GM12872 (cell line): ENCODE measurements around the gene CPM.

Experiments
- TF ChIP-seq, protein P1 (sequence below): IDR thresholded peaks from 3 replicates; pipeline ENCODE4 v1.5.1; 2011; ENCODE audit warnings: low read depth, mild to moderate bottlenecking, low read length, moderate library complexity; ENCODE audit not compliant: insufficient read depth

CPM gene

DNA sequence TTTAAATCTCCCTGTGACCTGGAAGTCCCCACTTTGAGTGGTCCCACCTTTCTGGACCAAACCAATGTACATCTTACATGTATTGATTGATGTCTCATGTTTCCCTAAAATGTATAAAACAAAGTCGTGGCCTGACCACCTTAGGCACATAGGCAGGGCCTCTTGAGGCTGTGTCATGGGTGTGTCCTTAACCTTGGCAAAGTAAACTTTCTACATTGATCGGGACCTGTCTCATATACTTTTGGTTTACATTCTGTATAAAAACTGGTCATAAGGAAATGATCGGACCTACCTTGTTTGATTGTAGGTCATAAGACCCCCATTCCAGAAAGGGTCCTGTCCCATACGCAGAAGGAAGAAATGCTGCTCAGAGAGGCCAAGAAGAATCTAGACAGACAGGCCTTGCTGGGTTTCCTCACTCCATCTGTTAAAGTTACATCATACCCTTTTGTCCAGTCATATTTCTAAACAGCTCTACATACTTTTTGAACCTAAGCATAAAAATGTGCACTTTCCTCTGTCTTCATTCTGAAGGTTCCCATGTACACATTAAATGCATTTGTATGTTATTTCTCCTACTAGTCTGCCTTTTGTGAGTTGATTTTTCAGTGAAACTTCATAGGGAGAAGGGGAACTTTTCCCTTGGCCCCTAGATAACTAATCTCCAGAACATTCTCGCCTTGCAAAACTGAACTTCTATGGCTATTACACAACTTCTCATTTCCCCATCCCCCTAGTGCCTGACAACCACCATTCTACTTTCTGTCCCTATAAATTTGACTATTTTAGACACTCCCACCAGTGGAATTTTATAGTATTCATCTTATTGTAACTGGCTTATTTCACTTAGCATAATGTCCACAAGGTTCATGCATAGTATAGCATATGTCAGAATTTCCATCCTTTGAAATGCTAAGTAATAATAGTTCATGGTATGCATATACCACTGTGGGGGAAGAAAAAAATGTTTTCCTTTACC is 30.2 kb upstream of the CPM start:
- TF ChIP-seq, protein P1, sequence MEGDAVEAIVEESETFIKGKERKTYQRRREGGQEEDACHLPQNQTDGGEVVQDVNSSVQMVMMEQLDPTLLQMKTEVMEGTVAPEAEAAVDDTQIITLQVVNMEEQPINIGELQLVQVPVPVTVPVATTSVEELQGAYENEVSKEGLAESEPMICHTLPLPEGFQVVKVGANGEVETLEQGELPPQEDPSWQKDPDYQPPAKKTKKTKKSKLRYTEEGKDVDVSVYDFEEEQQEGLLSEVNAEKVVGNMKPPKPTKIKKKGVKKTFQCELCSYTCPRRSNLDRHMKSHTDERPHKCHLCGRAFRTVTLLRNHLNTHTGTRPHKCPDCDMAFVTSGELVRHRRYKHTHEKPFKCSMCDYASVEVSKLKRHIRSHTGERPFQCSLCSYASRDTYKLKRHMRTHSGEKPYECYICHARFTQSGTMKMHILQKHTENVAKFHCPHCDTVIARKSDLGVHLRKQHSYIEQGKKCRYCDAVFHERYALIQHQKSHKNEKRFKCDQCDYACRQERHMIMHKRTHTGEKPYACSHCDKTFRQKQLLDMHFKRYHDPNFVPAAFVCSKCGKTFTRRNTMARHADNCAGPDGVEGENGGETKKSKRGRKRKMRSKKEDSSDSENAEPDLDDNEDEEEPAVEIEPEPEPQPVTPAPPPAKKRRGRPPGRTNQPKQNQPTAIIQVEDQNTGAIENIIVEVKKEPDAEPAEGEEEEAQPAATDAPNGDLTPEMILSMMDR = no peak

DNA sequence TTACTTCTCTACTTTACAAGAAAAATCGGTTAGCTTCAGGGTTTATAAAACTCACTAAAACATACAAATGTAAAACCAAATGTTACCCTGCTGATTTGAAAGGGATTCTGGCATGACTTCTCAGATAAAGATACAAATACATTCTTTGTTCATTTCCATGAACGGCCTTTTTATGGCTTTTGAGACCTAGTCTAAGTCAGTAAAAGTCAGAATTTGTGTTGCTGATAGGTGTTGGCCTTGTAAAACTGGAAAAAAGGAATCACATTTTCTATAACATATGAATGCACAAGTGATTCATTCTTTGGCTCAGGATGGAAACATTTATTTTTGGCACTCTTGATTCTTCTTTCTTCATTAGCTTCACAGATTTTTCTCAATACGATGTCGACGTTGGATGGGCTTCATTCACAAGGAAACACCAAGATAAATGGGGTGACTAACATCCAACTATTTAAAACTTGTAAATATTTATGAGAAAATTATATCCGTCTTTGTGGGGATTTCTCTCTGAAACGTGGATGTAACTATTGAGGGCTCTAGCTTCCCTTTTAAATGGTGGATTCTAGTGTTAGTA is 27.0 kb upstream of the CPM start:
- TF ChIP-seq, protein P1 = no peak

DNA sequence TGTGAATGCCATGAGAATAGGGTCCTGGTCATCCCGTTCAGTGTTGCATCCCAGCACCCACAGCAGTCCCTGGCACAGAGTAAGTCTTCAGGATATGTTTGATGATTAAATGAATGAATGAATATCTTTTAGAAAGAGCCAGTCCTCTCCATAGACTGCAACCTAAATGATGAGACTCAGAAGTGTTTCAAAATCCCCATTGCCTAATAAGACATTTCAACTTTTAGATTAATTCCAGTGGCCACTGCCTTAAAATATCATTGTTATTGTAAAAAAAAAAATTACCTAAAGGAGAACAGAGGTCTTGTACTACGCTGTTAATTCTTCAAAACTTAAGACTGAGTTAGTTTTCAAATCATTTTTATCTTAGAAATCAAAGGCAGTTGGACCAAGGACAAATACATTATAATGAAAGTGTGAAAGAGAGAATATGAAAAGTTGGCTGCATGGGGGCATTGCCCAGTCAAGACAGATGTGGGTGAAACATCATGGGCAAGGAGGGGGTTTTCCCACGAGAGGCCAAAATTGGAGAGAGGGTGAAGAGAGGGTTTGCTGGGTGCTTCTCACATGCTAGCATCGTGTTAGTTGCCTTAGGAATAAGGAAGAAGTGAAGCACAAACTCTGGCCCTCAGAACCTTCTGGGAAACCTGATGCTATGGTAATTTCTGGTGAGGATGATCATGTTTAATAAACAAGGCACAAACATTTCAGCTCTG is 26.3 kb upstream of the CPM start:
- TF ChIP-seq, protein P1 = no peak

DNA sequence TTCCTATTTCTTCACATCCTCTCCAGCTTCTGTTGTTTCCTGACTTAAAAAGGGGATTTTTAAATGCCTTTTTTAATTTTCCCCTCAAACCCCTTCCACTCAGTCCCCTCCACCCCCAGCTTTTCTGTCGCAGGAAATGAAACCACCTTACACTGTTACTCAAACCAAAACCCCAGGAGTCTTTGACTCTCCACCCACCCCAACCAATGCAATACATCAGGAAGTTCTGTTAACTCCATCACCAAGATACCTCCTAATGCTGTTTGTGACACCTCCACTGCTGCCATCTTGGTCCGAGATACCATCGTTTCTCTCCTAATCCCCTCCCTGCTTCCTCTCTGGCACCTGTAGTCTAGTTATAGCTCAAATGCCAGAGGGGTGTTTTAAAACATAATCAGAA is 25.4 kb upstream of the CPM start:
- TF ChIP-seq, protein P1 = no peak

DNA sequence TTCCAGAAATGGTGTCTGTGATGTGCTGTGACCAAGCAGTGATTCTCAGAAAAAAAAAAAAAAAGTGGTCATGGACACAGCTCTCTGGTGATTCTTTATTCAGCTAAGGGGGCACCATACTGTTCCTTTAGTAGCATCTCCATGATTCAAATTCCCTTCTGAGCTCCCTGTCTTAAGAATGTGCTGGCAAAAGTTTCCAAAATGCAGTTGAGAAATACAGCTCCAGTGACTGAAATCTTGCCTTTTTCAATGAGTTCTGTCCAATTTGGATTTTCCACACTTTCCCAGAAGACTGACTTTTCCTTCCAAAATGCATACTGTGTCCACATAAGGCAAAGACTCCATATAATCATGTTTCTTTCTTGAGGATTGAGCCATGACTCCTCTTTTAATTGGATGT is 24.3 kb upstream of the CPM start:
- TF ChIP-seq, protein P1 = no peak

DNA sequence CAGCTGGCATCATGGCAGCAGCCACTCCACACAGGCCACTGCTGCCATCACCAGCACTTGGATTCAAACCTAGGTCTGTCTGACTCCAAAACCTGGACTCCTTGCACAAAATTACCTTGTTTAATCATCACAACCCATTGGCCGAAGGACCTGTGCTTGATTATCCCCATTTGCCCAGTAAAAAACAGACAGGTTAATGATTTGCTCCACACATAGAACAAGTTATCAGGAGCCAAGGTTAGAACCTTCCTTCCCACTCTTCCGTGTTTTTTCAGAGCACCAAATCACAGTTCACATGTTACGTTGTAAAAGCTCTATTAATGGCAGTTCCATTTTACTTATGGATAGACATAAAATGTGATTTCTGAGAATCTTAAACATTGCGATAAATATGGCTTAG is 23.5 kb upstream of the CPM start:
- TF ChIP-seq, protein P1 = no peak

DNA sequence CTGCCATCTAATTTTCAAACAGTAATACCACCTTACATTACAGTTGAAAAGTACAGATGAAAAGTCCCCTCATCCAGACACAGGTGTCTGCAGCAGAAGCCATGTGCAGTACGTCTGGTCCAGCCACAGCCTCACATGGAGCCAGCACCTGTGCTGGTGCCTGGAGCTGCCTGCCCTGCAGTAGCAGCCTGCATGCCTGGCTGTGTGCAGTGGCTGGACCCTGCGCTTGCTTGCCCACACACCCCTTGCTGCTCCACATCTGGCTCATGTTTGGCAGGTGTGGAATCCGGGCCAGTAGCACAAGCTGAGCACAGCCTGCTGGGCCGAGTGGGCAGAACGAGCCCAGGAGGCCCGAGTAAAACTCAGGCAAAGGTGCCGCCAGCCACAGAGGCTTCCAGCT is 21.8 kb upstream of the CPM start:
- TF ChIP-seq, protein P1 = no peak
